WTC11 (cell line): ENCODE results near the gene COQ2. TPM values are rescaled to one million over a fixed set of nuclear protein-coding genes. Genes with fewer than 3 reads are reported as not detected.

Experiments
- ATAC-seq: fragments of 200-7000 bp; cut with Tn5 transposase; 2 replicates; pipeline ENCODE4 v1.10.0; 2021; ENCODE audit warnings: mild to moderate bottlenecking, moderate library complexity
- CTCF ChIA-PET: fragments of 300-600 bp; sonication (Branson Sonifier 250); formaldehyde crosslinking; loops from one replicate; lab custom pipeline; 2021; ENCODE audit warnings: antibody characterized with exemption; lab: Charles Lee
- POLR2A ChIA-PET: fragments of 350-600 bp; sonication (Branson Sonifier 250); formaldehyde crosslinking; loops from one replicate; lab custom pipeline; 2021; ENCODE audit warnings: antibody characterized with exemption; lab: Charles Lee
- DNase-seq: peaks from one replicate; pipeline ENCODE4 v3.0.0; 2021; ENCODE audit warnings: low spot score
- H3K27ac Mint-ChIP-seq: 2 replicates; pipeline ENCODE4 v1.8.0; 2021; ENCODE audit warnings: mixed read lengths
- H3K27me3 Mint-ChIP-seq: 2 replicates; pipeline ENCODE4 v1.8.0; 2021; ENCODE audit warnings: low read depth, mild to moderate bottlenecking, moderate library complexity, mixed read lengths
- H3K36me3 Mint-ChIP-seq: 2 replicates; pipeline ENCODE4 v1.8.0; 2021; ENCODE audit warnings: mixed read lengths
- H3K4me1 Mint-ChIP-seq: 2 replicates; pipeline ENCODE4 v1.8.0; 2022; ENCODE audit warnings: mixed read lengths
- H3K4me3 Mint-ChIP-seq: 2 replicates; pipeline ENCODE4 v1.8.0; 2021; ENCODE audit warnings: mild to moderate bottlenecking, moderate library complexity, mixed read lengths
- H3K9me3 Mint-ChIP-seq: 2 replicates; pipeline ENCODE4 v1.8.0; 2021; ENCODE audit warnings: mixed read lengths
- ATF1 ChIP-seq: sonication (generic); formaldehyde crosslinking; IDR thresholded peaks from 2 replicates; pipeline ENCODE4 v1.8.1; 2023; ENCODE audit warnings: mild to moderate bottlenecking, moderate library complexity, missing genetic modification reagents
- GRHL2 ChIP-seq: fragments of 250-450 bp; sonication (Bioruptor Pico); IDR thresholded peaks from 2 replicates; pipeline ENCODE4 v1.8.0; 2022; ENCODE audit warnings: mild to moderate bottlenecking, moderate library complexity; ENCODE audit not compliant: insufficient replicate concordance, severe bottlenecking
- KAT7 ChIP-seq: sonication (generic); formaldehyde crosslinking; IDR thresholded peaks from 2 replicates; pipeline ENCODE4 v1.8.1; 2023; ENCODE audit warnings: missing genetic modification reagents, mild to moderate bottlenecking, borderline replicate concordance
- NR1H2 ChIP-seq: sonication (generic); formaldehyde crosslinking; IDR thresholded peaks from 2 replicates; pipeline ENCODE4 v1.9.0; 2021; ENCODE audit warnings: mild to moderate bottlenecking, moderate library complexity, missing genetic modification reagents
- PRRX2 ChIP-seq: fragments of 250-450 bp; sonication (Bioruptor Pico); IDR thresholded peaks from 2 replicates; pipeline ENCODE4 v1.8.0; 2021; ENCODE audit warnings: mild to moderate bottlenecking
- SP1 ChIP-seq: sonication (generic); formaldehyde crosslinking; conservative IDR thresholded peaks from 2 replicates; pipeline ENCODE4 v1.8.1; 2022; ENCODE audit warnings: missing genetic modification reagents
- TEAD1 ChIP-seq: sonication (generic); formaldehyde crosslinking; IDR thresholded peaks from 2 replicates; pipeline ENCODE4 v1.8.0; 2022; ENCODE audit warnings: mild to moderate bottlenecking, missing genetic modification reagents
- ZNF232 ChIP-seq: sonication (generic); formaldehyde crosslinking; IDR thresholded peaks from 2 replicates; pipeline ENCODE4 v1.8.0; 2022; ENCODE audit warnings: mild to moderate bottlenecking, missing genetic modification reagents
- ZNF317 ChIP-seq: sonication (generic); formaldehyde crosslinking; IDR thresholded peaks from 2 replicates; pipeline ENCODE4 v1.8.1; 2023; ENCODE audit warnings: low read depth, mild to moderate bottlenecking, moderate library complexity, missing genetic modification reagents, borderline replicate concordance
- ZNF396 ChIP-seq: fragments of 250-450 bp; sonication (Bioruptor Pico); IDR thresholded peaks from 2 replicates; pipeline ENCODE4 v1.8.0; 2021; ENCODE audit warnings: mild to moderate bottlenecking, moderate library complexity, borderline replicate concordance
- ZNF671 ChIP-seq: fragments of 250-450 bp; sonication (Bioruptor Pico); IDR thresholded peaks from 2 replicates; pipeline ENCODE4 v1.8.0; 2021; ENCODE audit warnings: mild to moderate bottlenecking
- total RNA-seq: library from RNA; stranded (reverse); gene quantifications from 3 replicates; pipeline ENCODE4 v1.2.3, GENCODE V29; 2021
- TF ChIP-seq, protein P1 (sequence below): sonication (generic); formaldehyde crosslinking; IDR thresholded peaks from 2 replicates; pipeline ENCODE4 v1.8.1; 2023; ENCODE audit warnings: mild to moderate bottlenecking, missing genetic modification reagents, moderate library complexity
- TF ChIP-seq, protein P2 (sequence below): fragments of 250-450 bp; sonication (Bioruptor Pico); IDR thresholded peaks from 2 replicates; pipeline ENCODE4 v1.9.0; 2021; ENCODE audit warnings: mild to moderate bottlenecking, borderline replicate concordance
- TF ChIP-seq, protein P3 (sequence below): fragments of 250-450 bp; sonication (Bioruptor Pico); conservative IDR thresholded peaks from 2 replicates; pipeline ENCODE4 v1.9.0; 2021; ENCODE audit warnings: mild to moderate bottlenecking
- TF ChIP-seq, protein P4 (sequence below): sonication (generic); formaldehyde crosslinking; IDR thresholded peaks from 2 replicates; pipeline ENCODE4 v1.8.1; 2023; ENCODE audit warnings: mild to moderate bottlenecking, missing genetic modification reagents, borderline replicate concordance
- TF ChIP-seq, protein P5 (sequence below): sonication (generic); formaldehyde crosslinking; IDR thresholded peaks from 2 replicates; pipeline ENCODE4 v1.8.0; 2022; ENCODE audit warnings: mild to moderate bottlenecking, missing genetic modification reagents

Gene COQ2
- total RNA-seq, 1 experiment from 2014 or later = 21.6 TPM

DNA sequence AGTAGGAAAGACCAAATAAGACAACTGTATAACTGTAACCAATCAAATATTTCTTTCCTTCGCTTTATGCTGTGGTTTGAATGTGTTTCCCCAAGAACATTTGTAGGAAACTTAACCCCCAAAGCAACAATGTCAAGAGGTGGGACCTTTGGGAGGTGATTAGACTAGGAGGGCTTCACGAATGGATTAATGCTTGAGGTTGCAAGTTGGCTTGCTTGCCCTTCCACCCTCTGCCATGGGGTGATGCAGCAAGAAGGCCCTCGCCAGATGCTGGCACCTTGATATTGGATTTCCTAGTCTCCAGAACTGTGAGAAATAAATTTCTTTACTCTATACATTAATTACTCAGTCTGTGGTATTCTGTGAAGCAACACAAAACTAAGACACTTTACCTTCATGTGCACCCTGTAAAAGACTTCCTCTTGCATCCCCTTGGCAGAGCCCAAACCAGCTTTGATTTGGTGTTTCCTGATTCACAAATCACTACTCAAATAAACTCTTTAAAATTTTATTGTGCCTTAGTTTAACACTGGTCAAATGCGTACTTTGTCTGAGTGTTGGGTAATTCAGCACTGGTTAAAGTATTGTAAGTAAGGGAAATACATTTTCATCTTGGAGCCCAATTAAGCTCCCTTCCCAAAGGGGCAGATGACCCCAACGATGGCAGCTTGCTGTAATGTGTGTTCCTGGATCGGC, 59.9 kb downstream of the COQ2 start:
- Mint-ChIP-seq H3K27me3 (no peaks in the 10 kb centered on the region), H3K4me3 (no peak overlapping the region), H3K9me3 (no peaks in the 10 kb centered on the region), H3K36me3 (no peaks in the 10 kb centered on the region), H3K4me1 (peaks cover under 1% of the 10 kb centered on the region; the same call in 1 of the 2 replicates), H3K27ac (no peak overlapping the region)
- CTCF ChIA-PET = interaction anchor here (0.8 kb wide), 1 partner anchor 151 kb away, joined by 5 read pairs; no protein-coding TSS in a partner anchor
- POLR2A ChIA-PET = no interaction called here
- ATAC-seq (no peak), DNase-seq (no peak)
- TF ChIP-seq, protein P1, sequence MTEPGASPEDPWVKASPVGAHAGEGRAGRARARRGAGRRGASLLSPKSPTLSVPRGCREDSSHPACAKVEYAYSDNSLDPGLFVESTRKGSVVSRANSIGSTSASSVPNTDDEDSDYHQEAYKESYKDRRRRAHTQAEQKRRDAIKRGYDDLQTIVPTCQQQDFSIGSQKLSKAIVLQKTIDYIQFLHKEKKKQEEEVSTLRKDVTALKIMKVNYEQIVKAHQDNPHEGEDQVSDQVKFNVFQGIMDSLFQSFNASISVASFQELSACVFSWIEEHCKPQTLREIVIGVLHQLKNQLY = no peak
- TF ChIP-seq TEAD1 (CRISPR knock-in tag) (no peak), PRRX2 (CRISPR knock-in tag) (no peak), SP1 (no peak), ZNF671 (CRISPR knock-in tag) (no peak), KAT7 (CRISPR knock-in tag) (no peak), GRHL2 (CRISPR knock-in tag) (no peak), ZNF232 (no peak), ZNF317 (CRISPR knock-in tag) (no peak)
- TF ChIP-seq, protein P2, sequence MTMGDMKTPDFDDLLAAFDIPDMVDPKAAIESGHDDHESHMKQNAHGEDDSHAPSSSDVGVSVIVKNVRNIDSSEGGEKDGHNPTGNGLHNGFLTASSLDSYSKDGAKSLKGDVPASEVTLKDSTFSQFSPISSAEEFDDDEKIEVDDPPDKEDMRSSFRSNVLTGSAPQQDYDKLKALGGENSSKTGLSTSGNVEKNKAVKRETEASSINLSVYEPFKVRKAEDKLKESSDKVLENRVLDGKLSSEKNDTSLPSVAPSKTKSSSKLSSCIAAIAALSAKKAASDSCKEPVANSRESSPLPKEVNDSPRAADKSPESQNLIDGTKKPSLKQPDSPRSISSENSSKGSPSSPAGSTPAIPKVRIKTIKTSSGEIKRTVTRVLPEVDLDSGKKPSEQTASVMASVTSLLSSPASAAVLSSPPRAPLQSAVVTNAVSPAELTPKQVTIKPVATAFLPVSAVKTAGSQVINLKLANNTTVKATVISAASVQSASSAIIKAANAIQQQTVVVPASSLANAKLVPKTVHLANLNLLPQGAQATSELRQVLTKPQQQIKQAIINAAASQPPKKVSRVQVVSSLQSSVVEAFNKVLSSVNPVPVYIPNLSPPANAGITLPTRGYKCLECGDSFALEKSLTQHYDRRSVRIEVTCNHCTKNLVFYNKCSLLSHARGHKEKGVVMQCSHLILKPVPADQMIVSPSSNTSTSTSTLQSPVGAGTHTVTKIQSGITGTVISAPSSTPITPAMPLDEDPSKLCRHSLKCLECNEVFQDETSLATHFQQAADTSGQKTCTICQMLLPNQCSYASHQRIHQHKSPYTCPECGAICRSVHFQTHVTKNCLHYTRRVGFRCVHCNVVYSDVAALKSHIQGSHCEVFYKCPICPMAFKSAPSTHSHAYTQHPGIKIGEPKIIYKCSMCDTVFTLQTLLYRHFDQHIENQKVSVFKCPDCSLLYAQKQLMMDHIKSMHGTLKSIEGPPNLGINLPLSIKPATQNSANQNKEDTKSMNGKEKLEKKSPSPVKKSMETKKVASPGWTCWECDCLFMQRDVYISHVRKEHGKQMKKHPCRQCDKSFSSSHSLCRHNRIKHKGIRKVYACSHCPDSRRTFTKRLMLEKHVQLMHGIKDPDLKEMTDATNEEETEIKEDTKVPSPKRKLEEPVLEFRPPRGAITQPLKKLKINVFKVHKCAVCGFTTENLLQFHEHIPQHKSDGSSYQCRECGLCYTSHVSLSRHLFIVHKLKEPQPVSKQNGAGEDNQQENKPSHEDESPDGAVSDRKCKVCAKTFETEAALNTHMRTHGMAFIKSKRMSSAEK = no peak
- TF ChIP-seq, protein P3, sequence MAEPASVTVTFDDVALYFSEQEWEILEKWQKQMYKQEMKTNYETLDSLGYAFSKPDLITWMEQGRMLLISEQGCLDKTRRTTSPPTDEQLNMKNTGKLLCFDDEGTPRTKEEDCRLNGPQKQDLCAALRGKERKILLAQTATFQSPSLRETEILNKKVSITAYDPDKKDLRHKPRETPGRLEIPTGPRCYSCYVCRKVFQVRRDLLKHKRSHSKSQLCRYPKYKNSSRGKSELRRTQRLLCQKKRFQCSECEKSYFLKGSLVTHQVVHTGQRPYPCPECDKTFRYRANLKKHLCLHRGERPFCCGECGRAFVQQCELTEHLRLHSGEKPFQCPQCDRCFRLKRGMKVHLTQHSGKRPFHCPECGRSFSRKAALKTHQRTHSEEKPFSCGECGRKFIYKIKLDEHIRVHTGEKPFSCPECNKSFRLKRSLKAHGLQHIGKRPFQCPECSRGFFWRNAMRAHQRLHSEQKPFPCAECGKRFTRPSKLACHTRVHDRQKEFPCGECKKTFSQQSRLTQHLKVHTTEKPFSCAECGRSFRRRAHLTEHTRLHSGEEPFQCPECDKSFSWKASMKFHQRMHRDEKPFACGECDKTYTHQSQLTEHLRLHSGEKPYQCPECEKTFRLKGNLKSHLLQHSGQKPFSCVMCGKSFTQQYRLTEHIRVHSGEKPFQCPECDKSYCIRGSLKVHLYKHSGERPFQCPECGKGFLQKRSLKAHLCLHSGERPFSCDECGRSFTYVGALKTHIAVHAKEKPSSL (CRISPR knock-in tag) = no peak

DNA sequence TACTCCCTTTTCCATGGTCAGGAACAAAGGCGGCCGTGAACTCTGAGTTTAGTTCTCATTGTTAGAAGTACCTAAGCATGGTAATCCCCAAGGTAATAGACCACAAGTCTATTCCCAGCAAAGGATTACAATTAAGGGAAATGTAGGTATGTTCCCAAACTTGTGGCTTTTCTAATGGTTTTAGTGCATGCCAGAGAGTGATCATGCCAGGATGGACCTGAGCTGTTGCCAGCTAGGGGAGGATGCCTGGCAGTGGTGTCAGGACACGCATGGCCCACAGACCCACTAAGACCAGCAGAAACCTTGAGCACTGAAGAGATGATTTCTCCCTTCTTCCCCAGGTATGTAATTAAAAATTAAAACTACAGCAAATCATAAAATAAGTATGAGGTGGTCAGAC, 60.8 kb downstream of the COQ2 start:
- POLR2A ChIA-PET = no interaction called here
- Mint-ChIP-seq H3K36me3 (no peaks in the 10 kb centered on the region), H3K27ac (no peak overlapping the region), H3K4me1 (peaks cover 8% of the 10 kb centered on the region), H3K9me3 (no peaks in the 10 kb centered on the region), H3K4me3 (no peak overlapping the region), H3K27me3 (no peaks in the 10 kb centered on the region)
- CTCF ChIA-PET = no interaction called here
- no peak for ATAC-seq
- DNase-seq = no peak
- TF ChIP-seq, protein P4, sequence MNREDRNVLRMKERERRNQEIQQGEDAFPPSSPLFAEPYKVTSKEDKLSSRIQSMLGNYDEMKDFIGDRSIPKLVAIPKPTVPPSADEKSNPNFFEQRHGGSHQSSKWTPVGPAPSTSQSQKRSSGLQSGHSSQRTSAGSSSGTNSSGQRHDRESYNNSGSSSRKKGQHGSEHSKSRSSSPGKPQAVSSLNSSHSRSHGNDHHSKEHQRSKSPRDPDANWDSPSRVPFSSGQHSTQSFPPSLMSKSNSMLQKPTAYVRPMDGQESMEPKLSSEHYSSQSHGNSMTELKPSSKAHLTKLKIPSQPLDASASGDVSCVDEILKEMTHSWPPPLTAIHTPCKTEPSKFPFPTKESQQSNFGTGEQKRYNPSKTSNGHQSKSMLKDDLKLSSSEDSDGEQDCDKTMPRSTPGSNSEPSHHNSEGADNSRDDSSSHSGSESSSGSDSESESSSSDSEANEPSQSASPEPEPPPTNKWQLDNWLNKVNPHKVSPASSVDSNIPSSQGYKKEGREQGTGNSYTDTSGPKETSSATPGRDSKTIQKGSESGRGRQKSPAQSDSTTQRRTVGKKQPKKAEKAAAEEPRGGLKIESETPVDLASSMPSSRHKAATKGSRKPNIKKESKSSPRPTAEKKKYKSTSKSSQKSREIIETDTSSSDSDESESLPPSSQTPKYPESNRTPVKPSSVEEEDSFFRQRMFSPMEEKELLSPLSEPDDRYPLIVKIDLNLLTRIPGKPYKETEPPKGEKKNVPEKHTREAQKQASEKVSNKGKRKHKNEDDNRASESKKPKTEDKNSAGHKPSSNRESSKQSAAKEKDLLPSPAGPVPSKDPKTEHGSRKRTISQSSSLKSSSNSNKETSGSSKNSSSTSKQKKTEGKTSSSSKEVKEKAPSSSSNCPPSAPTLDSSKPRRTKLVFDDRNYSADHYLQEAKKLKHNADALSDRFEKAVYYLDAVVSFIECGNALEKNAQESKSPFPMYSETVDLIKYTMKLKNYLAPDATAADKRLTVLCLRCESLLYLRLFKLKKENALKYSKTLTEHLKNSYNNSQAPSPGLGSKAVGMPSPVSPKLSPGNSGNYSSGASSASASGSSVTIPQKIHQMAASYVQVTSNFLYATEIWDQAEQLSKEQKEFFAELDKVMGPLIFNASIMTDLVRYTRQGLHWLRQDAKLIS (CRISPR knock-in tag) = no peak
- TF ChIP-seq, protein P5, sequence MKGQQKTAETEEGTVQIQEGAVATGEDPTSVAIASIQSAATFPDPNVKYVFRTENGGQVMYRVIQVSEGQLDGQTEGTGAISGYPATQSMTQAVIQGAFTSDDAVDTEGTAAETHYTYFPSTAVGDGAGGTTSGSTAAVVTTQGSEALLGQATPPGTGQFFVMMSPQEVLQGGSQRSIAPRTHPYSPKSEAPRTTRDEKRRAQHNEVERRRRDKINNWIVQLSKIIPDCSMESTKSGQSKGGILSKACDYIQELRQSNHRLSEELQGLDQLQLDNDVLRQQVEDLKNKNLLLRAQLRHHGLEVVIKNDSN (CRISPR knock-in tag) = no peak
- TF ChIP-seq ZNF396 (CRISPR knock-in tag) (no peak), ATF1 (CRISPR knock-in tag) (no peak), NR1H2 (CRISPR knock-in tag) (no peak)
